ENCODE results near the gene ATP9B. TPM values are rescaled to one million over a fixed set of nuclear protein-coding genes. Genes with fewer than 3 reads are reported as not detected.

ATP9B gene
- total RNA-seq, 2 donors from 2014 or later: 29.1 to 38.1 TPM

DNA sequence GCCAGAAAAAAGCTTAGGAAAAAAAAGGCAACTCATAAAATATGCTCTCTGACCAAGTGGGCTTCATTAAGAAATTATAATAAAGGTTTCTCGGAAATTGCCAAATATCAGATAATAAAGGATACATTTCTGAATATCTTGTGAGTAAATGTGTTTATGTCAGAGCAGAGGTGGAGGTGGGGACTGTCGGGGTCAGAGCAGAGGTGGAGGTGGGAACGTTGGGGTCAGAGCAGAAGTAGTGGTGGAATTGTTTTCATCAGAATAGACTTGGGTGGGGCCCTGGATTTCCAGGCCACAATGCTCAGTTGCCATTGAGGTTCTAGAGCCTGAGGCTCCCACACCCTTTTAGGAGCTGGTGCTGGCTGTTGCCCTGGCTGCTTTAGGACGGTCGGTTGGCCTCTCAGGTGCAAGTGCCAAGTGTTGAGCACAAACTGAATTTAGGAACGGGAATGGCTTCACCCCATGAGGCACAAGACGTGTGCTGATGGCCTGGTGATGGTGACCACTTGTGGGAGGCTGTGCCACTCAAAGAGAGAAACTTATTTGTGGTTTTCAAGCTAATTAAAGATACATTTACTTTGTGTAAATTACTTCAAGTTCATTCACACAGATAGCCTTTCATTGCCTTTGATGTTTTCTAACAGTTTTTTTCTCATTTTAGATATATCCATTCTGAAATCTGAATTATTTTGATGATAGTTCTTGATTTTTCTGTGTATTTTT is 131.5 kb downstream of the ATP9B start:
- Histone ChIP-seq H3K27me3 (ENCODE audit: control insufficient read depth, insufficient read depth, low read length, poor library complexity, severe bottlenecking) (no peaks in the 10 kb centered on the region), H3K9me3 (ENCODE audit: control insufficient read depth, low read length) (no peaks in the 10 kb centered on the region), H3K27ac (ENCODE audit: low read depth, low read length) (no peak overlapping the region), H3K4me3 (ENCODE audit: low read length) (no peak overlapping the region), H3K36me3 (ENCODE audit: control insufficient read depth, insufficient read depth, low read length) (no peaks in the 10 kb centered on the region), H3K9ac (ENCODE audit: extremely low read depth, low read length, poor library complexity, severe bottlenecking) (no peak overlapping the region), H3K4me1 (ENCODE audit: control insufficient read depth, insufficient read depth, low read length) (no peaks in the 10 kb centered on the region)
- Mint-ChIP-seq H3K9me3 (peaks cover 6% of the 10 kb centered on the region), H3K36me3 (ENCODE audit: low read depth) (peaks cover 17% of the 10 kb centered on the region), H3K27ac (no peak overlapping the region), H3K4me1 (no peaks in the 10 kb centered on the region), H3K4me3 (no peak overlapping the region), H3K27me3 (ENCODE audit: insufficient read depth) (no peaks in the 10 kb centered on the region)
- WGBS, 2 experiments (ENCODE audit: insufficient coverage in 1 of 2, insufficient read length in 1 of 2): 86 to 89% methylated on average over 7 of the region's 7 CpGs
- TF ChIP-seq CTCF (conservative IDR thresholded peaks at IDR 0.05): no peak
- peak; percentile 83 for DNase-seq

GRCh38 chr18:79203017-79203605 is 133.9 kb downstream of the ATP9B start:
- no peak overlapping the region for H3K27ac Mint-ChIP-seq
- peaks cover 6% of the 10 kb centered on the region for H3K9me3 Mint-ChIP-seq
- Histone ChIP-seq H3K4me3 (ENCODE audit: low read length) (no peak overlapping the region), H3K36me3 (ENCODE audit: control insufficient read depth, insufficient read depth, low read length) (peaks cover 5% of the 10 kb centered on the region), H3K4me1 (ENCODE audit: control insufficient read depth, insufficient read depth, low read length) (no peaks in the 10 kb centered on the region), H3K27me3 (ENCODE audit: control insufficient read depth, insufficient read depth, low read length, poor library complexity, severe bottlenecking) (no peaks in the 10 kb centered on the region), H3K27ac (ENCODE audit: low read depth, low read length) (no peak overlapping the region), H3K9ac (ENCODE audit: extremely low read depth, low read length, poor library complexity, severe bottlenecking) (no peak overlapping the region), H3K9me3 (ENCODE audit: control insufficient read depth, low read length) (no peaks in the 10 kb centered on the region)
- no peak for TF ChIP-seq CTCF (conservative IDR thresholded peaks at IDR 0.05)
- no peak for DNase-seq
- WGBS, 2 experiments (ENCODE audit: insufficient coverage in 1 of 2, insufficient read length in 1 of 2): 92 to 93% methylated on average over 6 to 8 of the region's 8 CpGs
- peaks cover 30% of the 10 kb centered on the region for H3K36me3 Mint-ChIP-seq (ENCODE audit: low read depth)
- H3K4me1 Mint-ChIP-seq: no peaks in the 10 kb centered on the region
- no peaks in the 10 kb centered on the region for H3K27me3 Mint-ChIP-seq (ENCODE audit: insufficient read depth)
- H3K4me3 Mint-ChIP-seq: no peak overlapping the region

DNA sequence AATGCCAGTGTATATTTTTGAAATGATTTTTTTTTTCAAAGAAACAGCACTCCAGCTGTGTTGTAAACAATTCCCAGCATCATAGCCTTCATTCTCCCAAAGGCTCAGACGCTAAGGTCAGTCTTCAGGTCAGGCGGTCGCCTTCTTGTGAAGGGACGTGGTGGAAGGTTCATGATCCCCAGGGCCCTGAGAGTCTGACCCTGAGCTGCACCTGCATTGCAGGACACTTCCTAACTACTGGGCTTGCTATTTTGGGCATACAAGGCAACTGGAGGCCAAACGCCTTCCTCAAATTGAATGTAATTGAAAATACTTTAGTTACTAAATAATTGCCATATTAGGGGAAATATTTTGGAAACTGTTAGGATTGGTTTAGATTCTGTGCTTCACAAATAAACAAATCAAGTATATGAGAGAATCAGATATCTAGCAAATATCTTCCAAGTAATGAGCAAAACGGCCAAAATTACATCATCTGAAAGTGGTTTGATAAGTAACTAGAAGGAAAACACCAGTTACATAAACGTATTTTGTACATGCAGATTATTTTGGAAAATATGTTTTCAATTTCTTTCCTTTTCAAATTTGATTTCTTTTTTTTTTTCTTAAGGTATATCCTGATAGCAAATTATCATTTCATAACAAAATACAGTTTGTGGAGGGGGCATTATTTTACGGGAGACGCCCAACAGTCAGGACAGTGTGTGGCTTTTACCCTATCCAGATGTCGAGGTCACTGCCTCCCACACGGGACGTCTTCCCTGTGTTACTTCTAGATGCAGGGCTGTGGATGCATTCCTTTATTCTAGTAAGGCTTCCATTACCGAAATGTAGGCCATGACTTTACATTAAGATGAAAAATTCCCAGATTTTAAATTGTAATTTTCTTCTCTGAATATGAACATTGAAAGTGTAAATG is 136.0 kb downstream of the ATP9B start:
- no peak for DNase-seq
- H3K9me3 Mint-ChIP-seq: peaks cover 5% of the 10 kb centered on the region
- Histone ChIP-seq H3K27ac (ENCODE audit: low read depth, low read length) (no peak overlapping the region), H3K4me1 (ENCODE audit: control insufficient read depth, insufficient read depth, low read length) (no peaks in the 10 kb centered on the region), H3K9me3 (ENCODE audit: control insufficient read depth, low read length) (no peaks in the 10 kb centered on the region), H3K9ac (ENCODE audit: extremely low read depth, low read length, poor library complexity, severe bottlenecking) (no peak overlapping the region), H3K27me3 (ENCODE audit: control insufficient read depth, insufficient read depth, low read length, poor library complexity, severe bottlenecking) (no peaks in the 10 kb centered on the region), H3K4me3 (ENCODE audit: low read length) (no peak overlapping the region), H3K36me3 (ENCODE audit: control insufficient read depth, insufficient read depth, low read length) (peaks cover 5% of the 10 kb centered on the region)
- H3K36me3 Mint-ChIP-seq (ENCODE audit: low read depth): peaks cover 23% of the 10 kb centered on the region
- TF ChIP-seq CTCF (conservative IDR thresholded peaks at IDR 0.05): no peak
- no peaks in the 10 kb centered on the region for H3K27me3 Mint-ChIP-seq (ENCODE audit: insufficient read depth)
- WGBS, 2 experiments (ENCODE audit: insufficient coverage in 1 of 2, insufficient read length in 1 of 2): 91 to 93% methylated on average over 10 to 12 of the region's 13 CpGs
- H3K27ac Mint-ChIP-seq: no peak overlapping the region
- H3K4me3 Mint-ChIP-seq: no peak overlapping the region
- H3K4me1 Mint-ChIP-seq: no peaks in the 10 kb centered on the region

Measured in endodermal cell (in vitro differentiated cells).